ENCODE data around the gene WDR27. TPM values are rescaled to one million over a fixed set of nuclear protein-coding genes. Genes with fewer than 3 reads are reported as not detected.

WDR27 gene
- total RNA-seq, 2 donors from 2014 or later = 33.4 to 46.9 TPM

- ATAC-seq = peak; percentile 26
- intact Hi-C loops (cut with DNase I, micrococcal nuclease) = no loop called here
- no peak for DNase-seq
Observed at GRCh38 chr6:169556758-169557548, 144.9 kb downstream of the WDR27 start.

- intact Hi-C loops (cut with DNase I, micrococcal nuclease) = no loop called here
- DNase-seq = no peak
- ATAC-seq = no peak
Observed at GRCh38 chr6:169555971-169556617, 145.7 kb downstream of the WDR27 start.

- no peak for DNase-seq
- no peak for ATAC-seq
Observed at GRCh38 chr6:169545982-169546381, 155.8 kb downstream of the WDR27 start.

DNA sequence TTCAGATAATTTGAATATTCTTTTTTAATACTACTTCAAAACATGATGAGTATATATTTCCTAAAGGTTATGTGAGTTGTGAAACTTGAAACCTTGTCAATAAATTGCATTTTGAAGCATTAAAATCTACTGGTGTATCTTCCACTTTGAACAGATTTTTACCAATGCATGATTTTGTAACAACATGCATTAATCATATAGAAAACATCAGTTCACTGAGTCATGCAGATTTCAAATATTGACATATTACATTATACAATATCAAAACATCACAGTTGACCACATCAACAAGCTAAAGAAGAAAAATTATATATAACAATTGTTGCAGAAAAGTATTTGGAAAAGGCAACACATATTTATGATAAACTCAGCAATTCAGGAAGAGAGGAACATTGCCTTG is 158.1 kb downstream of the WDR27 start:
- intact Hi-C loops (cut with DNase I, micrococcal nuclease) = no loop called here
- ATAC-seq = no peak
- DNase-seq = no peak

More at GRCh38 chr6:169545982-169546381, 155.8 kb downstream of the WDR27 start:
- intact Hi-C loops (cut with DNase I, micrococcal nuclease) = no loop called here

DNA sequence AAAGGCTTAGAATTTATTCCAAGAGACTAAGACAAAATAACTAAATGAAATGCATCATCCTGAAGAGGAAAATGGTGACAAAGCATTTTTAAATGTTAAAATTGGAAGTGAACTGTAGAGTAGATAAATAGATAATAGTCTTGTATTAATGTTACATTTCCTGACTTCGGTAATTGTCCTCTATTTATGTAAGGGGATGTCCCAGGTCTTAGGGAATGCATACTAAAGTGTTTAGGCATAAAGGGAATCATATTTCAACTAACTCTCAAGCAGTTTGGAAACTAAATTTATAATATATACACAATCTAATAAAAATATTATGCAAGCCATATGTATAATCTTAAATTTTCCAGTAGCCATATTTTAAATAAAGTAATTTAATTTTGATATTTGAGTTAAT is 159.3 kb downstream of the WDR27 start:
- no peak for DNase-seq
- intact Hi-C loops (cut with DNase I, micrococcal nuclease) = no loop called here
- no peak for ATAC-seq

- intact Hi-C loops (cut with DNase I, micrococcal nuclease) = no loop called here
- ATAC-seq (no peak), DNase-seq (no peak)
Observed at GRCh38 chr6:169539176-169539897, 162.5 kb downstream of the WDR27 start.

GRCh38 chr6:169536446-169537170 is 165.2 kb downstream of the WDR27 start:
- no peak for ATAC-seq
- no peak for DNase-seq
- intact Hi-C loops (cut with DNase I, micrococcal nuclease) = no loop called here

DNA sequence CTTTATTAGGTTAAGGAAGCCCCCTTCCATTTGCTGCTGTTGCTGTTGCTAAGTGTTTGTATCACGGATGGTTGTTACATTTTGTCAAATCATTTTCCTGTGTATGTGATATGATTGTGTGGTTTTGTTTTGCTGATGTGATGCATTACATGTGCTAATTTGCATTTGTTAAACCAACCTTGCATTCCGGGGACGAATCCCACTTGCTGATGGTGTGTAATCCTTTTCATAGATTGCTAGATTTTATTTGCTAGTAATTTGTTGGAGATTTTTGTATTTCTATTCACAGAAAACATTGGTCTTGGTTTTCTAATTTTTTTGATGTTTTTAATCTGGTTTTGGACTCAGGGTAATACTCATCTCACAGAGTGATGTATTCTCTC is 167.8 kb downstream of the WDR27 start:
- intact Hi-C loops (cut with DNase I, micrococcal nuclease) = no loop called here
- ATAC-seq = no peak
- DNase-seq = no peak

DNA sequence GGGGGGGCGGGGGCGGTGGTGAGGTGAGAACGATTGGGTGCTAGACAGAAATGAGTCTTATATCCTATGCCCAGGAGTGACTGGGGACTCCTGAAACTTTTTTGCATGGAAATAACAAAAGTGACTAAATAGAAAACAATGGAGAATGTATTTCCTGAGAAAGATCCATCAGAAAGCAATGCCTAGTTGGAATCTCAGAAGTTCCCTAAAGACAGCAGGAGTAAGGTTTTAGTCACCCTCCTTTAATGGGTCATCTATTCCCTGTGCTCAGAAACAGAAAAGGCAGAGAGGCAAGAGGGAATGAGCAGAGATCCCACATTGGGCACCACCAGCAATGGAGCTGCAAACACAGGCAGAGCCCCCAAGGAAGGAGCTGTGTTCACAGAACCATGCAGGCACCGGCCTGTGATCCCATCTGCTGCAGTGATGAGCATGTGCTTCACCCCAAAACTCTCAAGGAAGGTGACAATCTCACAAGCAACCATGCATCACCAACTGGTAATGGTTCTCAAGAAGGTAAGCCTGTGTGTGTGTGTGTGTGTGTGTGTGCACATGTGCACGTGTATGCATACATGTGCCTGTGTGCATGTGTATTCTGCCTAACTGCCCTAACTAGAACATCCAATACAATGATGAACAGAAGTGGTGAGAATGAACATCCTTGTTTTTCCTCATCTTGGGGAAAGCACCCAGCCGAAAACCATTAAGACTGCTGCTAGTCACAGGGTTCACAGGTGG is 168.4 kb downstream of the WDR27 start:
- DNase-seq = no peak
- intact Hi-C loops (cut with DNase I, micrococcal nuclease) = no loop called here
- ATAC-seq = no peak

- ATAC-seq (peak; percentile 43), DNase-seq (no peak)
- intact Hi-C loops (cut with DNase I, micrococcal nuclease) = no loop called here
Observed at GRCh38 chr6:169530752-169531123, 171.1 kb downstream of the WDR27 start.

DNA sequence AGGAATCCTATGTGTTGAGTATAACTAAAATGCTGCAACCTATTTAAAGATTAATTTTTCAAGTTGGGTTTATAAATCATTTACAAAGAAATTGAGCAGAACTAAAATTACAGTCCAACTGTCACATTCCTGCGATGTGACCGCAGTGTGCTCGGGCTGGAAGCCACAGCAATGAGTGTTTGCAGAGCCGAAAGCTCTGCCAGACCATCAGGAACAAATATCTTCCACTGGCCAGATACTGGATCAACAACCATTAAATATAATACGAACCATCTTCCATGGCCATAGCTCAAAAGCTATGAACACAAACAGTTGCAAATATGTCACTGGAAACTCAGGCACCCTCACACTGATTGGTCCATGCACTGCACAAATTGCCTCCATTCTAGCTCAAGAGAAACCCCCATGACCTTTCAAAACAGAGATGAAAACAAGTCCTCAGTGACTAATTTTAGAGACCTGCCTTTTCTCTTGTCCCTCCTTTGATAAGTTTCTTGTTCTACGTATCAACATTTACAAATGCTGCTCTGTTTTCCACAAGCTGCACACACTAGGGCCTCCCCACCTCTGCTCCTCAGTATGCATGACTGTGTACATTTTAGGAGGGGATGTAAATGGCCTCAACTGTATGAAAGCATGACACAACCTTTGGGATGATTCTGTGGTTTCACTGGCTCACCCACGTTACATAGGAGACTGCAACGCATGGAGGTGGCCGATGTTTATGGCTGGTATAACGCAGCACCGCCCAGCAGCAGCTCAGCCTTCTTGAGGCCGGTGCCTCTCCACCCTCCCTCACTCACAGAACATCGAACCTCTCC is 171.7 kb downstream of the WDR27 start:
- ATAC-seq = peak; percentile 92

GRCh38 chr6:169528755-169529154 is 173.1 kb downstream of the WDR27 start:
- intact Hi-C loops (cut with DNase I, micrococcal nuclease) = loop anchor here in 1 of 2 donors (10.0 kb wide), 1 partner anchor 634 kb away; no protein-coding TSS in a partner anchor
- ATAC-seq = no peak
- DNase-seq = no peak

More for the DNA sequence above, 171.7 kb downstream of the WDR27 start:
- DNase-seq = peak; percentile 40 to 65
- intact Hi-C loops (cut with DNase I, micrococcal nuclease) = loop anchor here in 1 of 2 donors (10.0 kb wide), 1 partner anchor 635 kb away; no protein-coding TSS in a partner anchor

DNA sequence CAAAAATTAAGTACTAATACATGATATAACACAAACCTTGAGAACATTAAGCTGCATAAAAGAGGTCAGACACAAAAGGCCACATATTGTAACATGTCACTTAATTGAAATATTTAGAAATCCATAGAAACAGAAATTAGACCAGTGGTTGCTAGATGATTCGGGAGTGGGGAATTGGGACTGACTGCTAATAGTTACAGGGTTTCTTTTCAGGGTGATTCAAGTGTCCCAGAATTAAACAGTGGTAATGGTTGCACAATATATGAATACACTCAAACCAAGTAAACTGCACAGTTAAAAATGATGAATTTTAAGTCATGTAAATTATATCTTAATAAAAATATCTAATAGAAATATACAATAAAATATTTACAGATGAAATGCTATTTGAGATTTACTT is 174.5 kb downstream of the WDR27 start:
- no peak for DNase-seq
- intact Hi-C loops (cut with DNase I, micrococcal nuclease) = loop anchor here in 1 of 2 donors (10.0 kb wide), 1 partner anchor 633 kb away; no protein-coding TSS in a partner anchor
- no peak for ATAC-seq

GRCh38 chr6:169521825-169522224 is 180.0 kb downstream of the WDR27 start:
- ATAC-seq = no peak
- no peak for DNase-seq
- intact Hi-C loops (cut with DNase I, micrococcal nuclease) = loop anchor here in 1 of 2 donors (10.0 kb wide), 1 partner anchor 627 kb away; no protein-coding TSS in a partner anchor

DNA sequence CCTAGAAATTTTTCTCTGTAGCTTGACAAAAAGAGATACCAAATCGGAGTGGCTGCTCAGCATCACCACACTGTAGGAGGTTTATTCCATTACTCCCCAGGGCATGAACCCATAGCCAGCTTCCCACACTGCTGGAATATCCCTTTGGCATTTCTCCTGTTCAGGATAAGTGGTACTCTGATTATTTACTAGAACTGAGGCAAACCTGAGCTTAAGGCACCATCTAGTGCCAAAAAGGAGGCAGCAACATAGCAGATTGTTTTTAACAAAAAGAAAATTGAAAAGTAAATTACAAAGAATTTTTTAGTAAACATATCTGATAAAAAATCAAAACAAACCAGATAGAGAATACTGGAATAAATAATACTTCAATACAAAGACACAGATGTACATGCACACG is 181.7 kb downstream of the WDR27 start:
- intact Hi-C loops (cut with DNase I, micrococcal nuclease) = loop anchor here in 1 of 2 donors (10.0 kb wide), 1 partner anchor 625 kb away; no protein-coding TSS in a partner anchor
- ATAC-seq (no peak), DNase-seq (no peak)

- ATAC-seq = no peak
- intact Hi-C loops (cut with DNase I, micrococcal nuclease) = no loop called here
- DNase-seq = no peak
Observed at GRCh38 chr6:169518451-169518850, 183.4 kb downstream of the WDR27 start.

DNA sequence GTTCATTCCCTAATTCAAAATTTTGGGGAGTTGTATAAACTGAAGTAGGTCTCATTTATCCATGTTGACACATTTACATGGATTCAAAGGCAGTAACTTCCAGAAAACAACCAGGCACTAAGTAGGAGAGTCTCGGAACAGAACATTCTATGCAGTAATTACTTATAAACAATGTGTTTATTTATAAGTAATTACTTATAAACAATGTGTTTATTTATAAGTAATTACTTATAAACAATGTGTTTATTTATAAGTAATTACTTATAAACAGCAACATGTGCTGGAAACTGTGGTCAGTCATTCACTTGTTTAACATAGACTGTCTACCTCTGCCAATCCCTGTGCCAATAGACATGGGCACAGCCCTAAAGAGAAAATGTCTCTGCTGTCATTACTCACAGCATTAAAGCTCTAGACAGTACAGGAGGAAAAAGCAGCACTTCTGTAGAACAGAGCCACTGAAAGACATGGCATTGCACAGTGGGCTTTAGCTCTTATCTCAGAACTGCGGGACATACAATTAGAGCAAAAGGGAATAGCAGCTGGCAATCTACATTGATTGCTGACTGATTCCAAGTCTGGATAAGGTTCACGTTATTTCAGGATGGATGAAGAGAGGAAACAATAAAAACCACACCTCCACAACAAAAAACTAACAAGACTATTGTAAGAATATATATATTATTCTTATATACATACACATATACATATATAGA is 188.2 kb downstream of the WDR27 start:
- intact Hi-C loops (cut with DNase I, micrococcal nuclease) = no loop called here
- DNase-seq (no peak), ATAC-seq (peak; percentile 91)

All from left colon (tissue), 2 donors.